HG03060 (cell line): ENCODE results near the gene PTPRR.

Experiments used
- ATAC-seq: cut with Tn5 transposase; IDR thresholded peaks from one replicate; pipeline ENCODE4 v1.9.1; 2021; ENCODE audit warnings: low read depth, moderate number of reproducible peaks; ENCODE audit not compliant: unreplicated experiment

The PTPRR gene

GRCh38 chr12:70617450-70617849, 303.1 kb downstream of the PTPRR start:
- ATAC-seq = no peak

GRCh38 chr12:70615174-70615866, 305.2 kb downstream of the PTPRR start:
- no peak for ATAC-seq

GRCh38 chr12:70609739-70610491, 310.6 kb downstream of the PTPRR start:
- ATAC-seq = no peak

DNA sequence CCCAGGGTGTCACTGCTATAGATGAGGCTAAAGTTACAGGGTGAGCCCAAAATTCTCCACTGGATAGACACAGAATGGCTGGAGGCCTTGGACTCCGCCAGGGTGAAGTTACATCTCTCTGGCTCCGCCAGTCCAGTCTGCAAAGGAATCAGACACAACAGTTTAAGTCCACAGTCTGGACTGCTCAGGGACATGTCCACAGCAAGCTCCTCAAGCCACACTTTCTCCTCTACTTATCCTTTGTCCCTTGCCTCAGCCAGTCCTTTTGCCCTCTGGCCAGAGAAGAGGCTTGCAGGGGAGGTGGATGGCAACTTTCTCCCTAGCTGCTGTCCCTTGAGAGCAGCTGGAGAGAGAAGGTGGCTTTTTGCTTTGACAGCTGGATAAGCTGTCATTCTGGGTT, 311.3 kb downstream of the PTPRR start:
- ATAC-seq = no peak

DNA sequence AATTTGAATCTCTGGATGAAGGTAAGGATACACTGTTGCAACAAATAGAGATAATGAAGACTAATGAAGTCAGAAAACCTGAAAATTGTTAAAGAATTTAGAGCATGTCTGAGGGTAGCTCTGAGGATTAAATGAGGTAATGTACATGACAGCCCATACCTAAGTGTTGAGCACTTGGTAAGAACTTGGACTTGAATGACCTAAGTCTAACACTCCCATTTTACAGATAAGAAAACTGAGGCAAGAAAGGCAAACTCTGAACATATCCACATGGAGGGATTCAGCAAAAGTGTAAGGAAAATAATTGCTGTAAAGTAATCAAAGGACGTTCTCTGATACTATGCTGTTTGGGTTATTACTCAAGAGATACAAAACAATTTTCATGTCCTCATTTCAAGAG, 312.4 kb downstream of the PTPRR start:
- ATAC-seq = no peak

DNA sequence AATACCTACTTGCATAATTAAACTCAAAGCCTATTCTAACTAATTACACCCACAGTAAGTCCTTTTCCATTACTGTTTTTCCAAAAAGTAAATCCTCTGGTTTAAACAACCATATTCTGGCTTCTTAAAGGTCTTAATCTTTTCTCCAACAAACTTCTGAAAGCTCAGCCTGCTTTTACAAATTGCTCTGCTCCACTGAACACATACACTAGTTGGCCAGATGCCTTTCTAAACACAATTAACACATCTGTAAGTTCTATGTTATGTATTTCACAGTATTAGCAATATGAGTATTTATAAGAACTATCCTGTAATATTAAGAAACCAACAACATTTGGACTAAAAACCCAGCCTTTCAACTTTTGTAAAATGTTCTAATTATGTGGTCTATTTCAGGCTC, 313.4 kb downstream of the PTPRR start:
- no peak for ATAC-seq

DNA sequence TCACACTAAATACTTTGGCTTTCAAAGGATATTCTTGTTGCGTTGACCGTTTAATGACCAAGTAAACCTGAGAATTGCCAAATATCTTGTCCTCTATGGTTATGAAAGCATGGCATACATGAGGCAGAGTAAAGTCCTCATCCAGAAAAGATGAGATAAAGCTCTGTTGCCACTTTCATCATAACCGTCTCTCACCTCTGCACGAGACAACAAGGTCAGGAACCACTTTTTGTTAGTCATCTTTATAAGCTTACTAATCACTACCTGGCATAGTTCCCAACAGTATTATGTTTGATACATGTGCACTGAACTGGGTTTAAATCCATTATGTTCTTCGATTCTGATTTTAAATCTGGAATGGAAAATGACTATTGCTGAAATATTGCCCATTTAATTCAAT, 314.6 kb downstream of the PTPRR start:
- no peak for ATAC-seq

- no peak for ATAC-seq
These were observed 315.9 kb downstream of the PTPRR start for GRCh38 chr12:70604662-70605061.

DNA sequence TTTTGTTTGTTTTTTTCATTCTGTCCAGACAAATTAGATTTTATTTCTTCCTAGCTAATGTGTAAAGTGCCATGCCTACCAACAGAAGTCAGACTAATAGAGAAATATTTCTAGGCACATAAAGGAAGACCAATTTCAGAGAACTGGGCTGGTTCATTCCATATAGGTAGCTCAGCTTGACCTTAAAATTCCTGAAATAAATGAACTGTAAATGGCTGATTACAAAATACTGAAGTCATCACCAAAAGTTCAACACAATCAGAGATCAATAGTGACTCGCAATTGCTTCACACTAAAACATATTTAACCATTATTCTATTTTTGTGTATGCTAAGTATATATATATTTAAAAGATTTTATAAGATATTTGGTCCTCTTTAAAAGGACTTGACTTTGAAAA, 317.5 kb downstream of the PTPRR start:
- ATAC-seq = no peak

- no peak for ATAC-seq
These were observed 321.9 kb downstream of the PTPRR start for GRCh38 chr12:70598467-70599193.

GRCh38 chr12:70592664-70593063, 327.9 kb downstream of the PTPRR start:
- ATAC-seq = no peak

GRCh38 chr12:70590549-70591226, 329.9 kb downstream of the PTPRR start:
- ATAC-seq = no peak

GRCh38 chr12:70590051-70590450, 330.5 kb downstream of the PTPRR start:
- peak; percentile 92 for ATAC-seq
